ENCODE results near the gene CLEC16A.

DNA sequence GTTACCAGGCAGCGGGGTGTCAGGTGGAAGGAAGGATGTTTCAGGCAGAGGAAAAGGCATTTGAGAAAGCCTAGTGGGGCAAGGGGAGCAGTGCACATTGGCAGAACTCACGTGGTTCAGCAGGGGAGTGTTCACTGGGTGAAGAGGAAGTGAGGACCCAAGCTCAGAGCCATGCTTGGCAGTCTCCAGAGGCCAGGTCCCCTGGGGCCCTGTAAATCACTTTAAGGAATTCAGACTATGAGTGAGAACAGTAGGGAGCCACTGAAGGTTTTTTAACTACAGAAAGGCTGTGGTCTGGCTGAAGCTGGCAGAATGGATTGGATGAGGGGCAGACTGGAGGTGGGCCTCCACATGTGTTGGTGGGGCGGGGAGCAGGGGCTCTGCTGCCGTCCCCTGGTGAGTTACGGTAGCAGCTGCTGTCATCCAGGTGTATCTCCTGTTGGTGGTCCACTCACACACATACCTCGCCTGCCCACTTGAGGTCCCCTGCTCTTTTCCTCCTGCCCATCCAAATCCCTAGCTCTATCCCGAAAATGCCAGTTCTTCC, 5.1 kb downstream of the CLEC16A start:
- TF ChIP-seq, protein P1, sequence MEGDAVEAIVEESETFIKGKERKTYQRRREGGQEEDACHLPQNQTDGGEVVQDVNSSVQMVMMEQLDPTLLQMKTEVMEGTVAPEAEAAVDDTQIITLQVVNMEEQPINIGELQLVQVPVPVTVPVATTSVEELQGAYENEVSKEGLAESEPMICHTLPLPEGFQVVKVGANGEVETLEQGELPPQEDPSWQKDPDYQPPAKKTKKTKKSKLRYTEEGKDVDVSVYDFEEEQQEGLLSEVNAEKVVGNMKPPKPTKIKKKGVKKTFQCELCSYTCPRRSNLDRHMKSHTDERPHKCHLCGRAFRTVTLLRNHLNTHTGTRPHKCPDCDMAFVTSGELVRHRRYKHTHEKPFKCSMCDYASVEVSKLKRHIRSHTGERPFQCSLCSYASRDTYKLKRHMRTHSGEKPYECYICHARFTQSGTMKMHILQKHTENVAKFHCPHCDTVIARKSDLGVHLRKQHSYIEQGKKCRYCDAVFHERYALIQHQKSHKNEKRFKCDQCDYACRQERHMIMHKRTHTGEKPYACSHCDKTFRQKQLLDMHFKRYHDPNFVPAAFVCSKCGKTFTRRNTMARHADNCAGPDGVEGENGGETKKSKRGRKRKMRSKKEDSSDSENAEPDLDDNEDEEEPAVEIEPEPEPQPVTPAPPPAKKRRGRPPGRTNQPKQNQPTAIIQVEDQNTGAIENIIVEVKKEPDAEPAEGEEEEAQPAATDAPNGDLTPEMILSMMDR (IDR thresholded peaks at IDR 0.05), result peak in 4 of 6 experiments; percentile 8 to 44 (median 18)
- no peak for TF ChIP-seq POLR2A (IDR thresholded peaks at IDR 0.05)
